CD1c-positive myeloid dendritic cell (primary cell): ENCODE results near the gene S1PR5.
A peak's percentile ranks its signal among the peaks of the same experiment; 100 is the strongest.

Source experiments
- DNase-seq: peaks from one replicate; pipeline ENCODE4 v3.0.0-alpha.2; 2016; ENCODE audit errors: extremely low spot score

The S1PR5 gene

DNA sequence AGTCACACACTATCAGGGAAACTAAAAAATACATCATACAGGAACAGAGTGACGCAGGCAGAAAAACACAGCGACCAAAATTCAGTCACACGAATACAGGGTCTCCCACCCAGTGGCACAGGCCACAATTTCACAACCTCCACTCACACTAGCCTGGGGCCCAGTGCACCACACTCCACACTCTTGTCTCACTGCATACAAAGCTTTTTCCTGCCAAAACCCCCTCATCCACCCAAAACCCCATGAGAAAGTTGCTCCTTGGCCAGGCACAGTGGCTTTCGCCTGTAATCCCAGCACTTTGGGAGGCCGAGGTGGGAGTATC lies 1.2 kb downstream of the S1PR5 start:
- DNase-seq: no peak

DNA sequence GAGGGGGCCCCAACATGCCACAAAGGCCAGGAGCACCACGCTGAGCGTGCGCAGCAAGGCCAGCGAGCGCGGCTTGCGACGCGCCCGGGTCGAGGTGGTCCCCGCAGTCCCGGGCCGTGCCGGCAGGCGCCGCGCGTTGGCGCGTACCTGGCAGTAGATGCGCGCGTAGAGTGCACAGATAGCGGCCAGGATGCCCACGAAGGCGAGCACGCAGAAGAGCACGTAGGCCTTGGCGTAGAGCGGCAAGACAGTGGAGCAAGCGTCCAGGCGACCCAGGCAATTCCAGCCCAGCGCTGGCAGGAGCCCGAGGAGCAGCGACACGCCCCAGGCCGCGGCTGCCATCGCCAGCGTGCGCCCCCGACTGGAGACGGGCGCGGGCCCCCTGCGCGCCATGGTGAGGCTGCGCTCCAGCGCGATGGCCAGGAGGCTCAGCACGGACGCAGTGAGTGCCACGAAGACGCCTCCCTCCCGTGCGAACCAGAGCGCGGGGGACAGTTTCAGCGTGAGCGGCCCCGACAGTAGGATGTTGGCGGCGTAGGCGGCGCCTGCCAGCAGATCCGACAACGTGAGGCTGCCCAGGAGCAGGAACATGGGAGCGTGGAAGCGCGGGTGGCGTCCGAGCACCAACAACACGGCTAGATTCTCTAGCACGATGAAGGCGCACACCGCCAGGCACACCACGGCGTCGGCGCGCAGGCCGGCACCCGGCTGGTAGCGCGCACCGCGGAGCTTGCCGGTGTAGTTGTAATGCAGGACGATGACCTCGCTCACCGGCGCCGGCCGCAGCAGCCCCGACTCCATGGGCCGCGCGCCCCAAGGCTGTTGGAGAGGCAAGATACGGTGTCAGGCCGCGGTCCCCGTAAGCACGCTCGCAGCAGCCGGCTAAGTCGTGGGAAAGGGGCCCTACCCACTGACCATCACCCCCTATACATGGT lies 2.8 kb downstream of the S1PR5 start:
- DNase-seq: no peak

DNA sequence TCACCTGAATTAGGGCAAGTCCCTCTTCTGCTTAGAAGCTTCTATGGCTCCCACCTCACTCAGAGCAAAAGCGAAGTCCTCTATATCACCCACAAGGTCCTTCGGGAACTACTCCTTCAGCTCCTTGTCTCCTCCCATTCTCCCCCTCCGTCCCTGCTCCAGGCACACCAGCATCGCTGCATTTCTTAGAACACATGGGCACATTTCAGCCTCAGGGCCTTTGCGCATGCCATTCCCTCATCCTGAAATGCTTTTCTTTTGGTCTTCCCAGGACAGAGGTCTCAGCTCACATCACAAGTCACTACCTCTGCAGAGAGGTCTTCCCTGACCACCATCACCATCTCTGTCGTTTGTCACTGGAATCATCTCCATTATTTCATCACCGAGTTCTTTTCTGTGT lies 4.0 kb downstream of the S1PR5 start:
- no peak for DNase-seq

DNA sequence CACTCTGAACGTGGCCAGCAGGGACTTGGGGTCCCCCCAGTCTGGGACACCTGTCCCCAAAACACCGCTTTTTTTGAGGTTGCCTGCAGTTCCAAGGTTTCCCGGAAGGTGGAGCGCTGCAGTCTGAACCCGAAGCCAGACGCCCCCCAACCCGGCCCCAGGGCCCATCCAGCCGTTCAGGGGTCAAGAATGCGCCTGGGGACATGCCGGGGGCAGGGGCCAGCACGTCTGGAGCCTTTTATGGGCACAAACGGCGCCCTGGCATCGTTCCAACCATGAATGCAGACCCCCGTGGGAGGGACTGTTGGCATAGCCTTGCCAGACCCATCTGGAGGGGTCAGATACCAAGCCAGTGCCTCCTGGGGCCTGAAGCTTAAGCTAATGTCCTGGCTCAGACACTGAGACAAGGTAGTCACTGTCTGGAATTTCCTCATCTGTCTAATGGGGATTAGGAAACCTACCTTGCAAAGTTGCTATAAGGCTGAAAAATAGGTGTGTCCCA lies 6.9 kb downstream of the S1PR5 start:
- DNase-seq: peak; percentile 43

DNA sequence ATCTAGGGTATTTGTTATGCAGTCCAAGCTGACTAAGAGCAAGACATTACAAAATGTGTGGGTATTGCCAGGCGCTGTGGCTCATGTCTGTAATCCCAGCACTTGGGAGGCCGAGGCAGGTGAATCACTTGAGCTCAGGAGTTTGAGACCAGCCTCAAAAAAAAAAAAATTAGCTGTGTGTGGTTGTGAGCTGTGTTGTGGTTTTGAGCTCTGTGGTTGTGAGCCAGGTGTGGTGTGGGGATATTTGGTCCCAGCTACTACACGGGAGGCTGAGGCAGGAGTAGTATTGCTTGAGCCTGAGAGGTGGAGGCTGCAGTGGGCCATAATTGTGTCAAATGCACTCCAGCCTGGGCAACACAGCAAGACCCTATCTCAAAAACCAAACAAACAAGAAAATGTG lies 8.5 kb downstream of the S1PR5 start:
- no peak for DNase-seq

DNA sequence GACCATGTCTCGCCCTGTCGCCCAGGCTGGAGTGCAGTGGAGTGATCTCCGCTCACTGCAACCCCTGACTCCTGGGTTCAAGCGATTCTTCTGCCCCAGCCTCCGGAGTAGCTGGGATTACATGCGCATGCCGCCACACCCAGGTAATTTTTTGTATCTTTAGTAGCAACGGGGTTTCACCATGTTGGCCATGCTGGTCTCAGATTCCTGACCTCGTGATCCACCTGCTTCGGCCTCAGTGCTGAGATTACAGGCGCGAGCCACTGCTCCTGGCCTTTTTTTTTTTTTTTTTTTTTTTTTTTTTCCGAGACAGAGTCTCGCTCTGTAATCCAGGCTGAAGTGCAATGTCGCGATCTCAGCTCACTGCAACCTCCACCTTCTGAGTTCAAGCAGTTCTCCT lies 9.2 kb downstream of the S1PR5 start:
- DNase-seq: no peak

DNA sequence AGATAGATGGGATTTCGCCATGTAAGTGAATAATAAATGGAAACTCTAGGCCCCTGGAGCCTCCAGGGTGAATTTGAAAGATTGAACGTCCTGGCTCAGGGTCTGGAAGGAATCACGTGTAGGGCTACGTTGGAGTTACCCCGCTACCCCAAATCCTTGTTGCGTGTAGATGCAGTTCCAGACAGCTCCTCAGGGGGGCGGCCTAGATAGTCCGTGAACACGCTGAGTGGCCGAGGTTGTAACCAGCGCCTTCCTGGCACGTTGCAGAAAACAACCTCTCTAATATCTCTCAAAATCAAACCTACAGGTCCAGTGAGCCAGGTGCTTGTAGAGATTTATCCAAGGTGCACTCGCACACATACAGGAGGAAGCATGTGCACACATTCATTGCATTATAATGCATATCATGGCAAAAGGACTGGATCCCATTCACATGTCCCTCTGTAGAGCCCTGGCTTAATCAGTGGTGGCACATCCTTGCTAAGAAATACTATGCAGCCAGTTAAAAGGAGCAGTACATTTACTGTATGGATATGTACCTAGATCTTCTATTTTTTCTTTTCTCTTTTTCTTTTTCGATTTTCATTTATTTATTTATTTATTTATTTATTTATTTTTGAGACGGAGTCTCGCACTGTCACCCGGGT lies 11.5 kb downstream of the S1PR5 start:
- peak; percentile 85 for DNase-seq

DNA sequence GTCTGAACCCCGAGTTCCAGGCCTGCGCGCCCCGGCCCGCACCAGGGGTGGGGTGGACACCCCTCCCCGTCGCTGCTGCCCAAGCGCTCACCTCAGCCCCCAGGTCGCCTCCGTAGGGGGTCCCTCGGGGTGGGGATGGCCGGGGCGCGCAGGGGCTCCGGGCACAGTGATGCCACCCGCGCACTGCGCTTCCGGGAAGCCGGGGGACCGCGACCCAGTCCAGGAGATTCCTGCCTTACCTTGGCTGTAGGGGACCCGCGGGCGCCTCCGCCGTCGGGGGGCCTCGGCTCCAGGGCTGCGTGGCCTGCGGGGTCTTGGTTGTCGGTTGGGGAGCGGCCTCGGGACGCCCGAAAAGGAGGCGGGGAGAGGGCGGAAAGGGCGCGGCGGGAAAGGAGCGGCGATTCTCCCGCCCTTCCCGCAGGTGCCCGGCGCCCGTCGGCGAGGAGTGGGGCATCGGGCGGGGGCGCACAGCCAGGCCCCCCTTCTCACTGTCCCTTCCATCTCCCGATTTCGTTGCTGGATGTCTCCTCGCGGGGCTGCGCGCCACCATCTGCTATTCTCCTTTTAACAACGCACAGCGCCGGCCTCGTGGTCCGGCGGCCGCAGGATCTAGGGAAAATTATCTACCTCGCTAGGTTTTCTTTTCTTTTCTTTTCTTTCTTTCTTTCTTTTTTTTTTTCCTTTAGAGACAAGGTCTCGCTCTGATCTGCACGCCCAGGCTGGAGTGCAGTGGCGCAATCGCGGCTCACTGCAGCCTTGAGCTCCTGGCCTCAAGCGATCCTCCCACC lies 14.1 kb downstream of the S1PR5 start, which contains the start of gene KEAP1:
Gene KEAP1, minus strand, starts transcription at position 355 of the 788 bp plus-strand sequence. CDS start 3,323 bp downstream, outside the sequence.
- DNase-seq: no peak

DNA sequence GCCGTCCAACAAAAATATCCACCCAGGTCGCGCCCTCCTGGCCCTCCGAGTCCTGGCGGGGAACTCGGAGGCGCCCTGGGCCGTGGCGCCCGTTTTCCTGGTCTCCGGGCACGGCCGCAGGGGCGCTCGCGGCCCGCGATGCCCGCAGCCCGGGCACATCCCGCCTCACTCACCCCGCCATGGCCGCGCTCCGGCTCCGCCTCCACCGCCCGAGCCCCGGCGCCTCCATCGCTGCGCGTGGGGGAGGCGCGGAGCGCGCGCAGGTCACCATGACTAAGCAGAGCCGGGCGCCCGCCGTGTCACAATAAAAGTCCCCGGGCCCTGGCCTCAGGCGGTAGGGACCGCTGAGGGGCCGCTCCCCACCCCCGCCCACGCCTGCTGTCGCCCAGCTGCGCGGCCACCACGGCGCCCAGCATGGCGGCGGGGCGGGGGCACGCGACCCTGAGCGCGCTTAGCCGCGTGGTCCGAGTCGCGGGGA lies 14.7 kb downstream of the S1PR5 start:
- peak; percentile 94 for DNase-seq

DNA sequence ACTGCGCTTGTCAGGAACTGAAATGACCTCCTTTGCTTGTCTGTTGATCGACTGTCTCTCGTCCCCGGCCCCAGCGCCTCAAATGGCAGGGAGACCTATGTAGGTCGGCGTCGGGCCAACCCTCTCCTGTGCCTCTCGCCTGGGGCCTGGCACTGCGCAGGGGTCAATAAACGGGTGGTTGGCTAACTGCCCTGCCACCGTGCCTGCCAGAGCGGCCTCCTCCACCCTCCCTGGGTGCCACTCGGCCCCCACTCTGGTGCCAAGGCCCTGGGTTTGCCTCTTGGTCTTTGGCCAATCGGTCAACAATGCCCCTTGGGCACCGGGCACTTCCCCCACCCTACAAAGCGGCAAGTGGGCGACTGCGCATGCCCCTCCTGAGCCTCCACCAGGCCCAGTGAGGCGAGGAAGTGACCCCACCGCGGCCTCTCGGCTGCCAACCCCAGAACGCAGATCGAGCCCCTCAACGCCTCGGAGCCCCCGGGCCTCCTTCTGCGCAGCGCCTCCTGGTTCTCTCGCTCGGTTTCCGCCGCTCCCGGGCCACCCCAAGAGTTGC lies 15.2 kb downstream of the S1PR5 start:
- DNase-seq: peak; percentile 68

DNA sequence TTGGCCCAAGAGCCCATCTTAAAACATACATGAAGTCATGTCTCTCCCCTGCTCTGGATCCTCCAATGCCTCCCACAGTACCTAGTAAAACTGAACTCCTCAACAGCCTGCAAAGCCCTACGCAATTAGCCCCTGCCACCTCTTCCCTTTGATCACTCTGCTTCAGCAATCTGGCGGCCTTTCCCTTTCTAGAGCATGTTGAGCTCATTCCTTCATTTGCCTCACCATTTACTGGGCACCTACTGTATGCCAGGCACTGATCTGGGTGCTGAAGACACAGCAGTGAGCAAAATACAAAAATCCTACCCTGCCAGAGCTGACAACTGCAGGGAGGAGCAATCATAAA lies 17.0 kb downstream of the S1PR5 start:
- no peak for DNase-seq

DNA sequence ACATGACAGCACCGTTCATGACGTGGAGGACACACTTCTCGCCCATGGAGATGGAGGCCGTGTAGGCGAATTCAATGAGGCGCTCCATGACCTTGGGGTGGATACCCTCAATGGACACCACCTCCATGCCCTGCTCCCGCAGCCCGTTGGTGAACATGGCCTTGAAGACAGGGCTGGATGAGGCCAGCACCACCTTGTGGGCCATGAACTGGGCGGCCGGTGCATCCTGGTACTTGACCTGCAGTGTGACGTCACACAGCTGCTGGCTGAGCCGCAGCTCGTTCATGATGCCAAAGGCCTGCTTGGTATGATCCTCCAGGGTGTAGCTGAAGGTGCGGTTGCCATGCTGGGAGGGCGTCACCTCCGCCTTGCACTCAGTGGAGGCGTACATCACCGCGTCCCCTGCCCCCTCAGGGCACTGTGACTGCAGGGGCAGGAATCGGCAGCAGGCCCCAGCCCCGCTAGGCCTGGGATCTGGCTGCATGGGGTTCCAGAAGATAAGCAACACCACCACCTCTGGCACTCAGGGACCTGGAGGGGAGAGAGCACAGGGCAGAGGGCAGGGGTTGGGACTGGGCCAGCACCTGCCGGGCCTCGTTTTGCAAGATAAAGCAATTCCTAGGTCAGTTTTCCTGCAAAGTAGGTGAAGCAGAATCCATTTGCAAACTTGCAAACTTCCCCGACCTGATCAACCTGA lies 17.5 kb downstream of the S1PR5 start:
- DNase-seq: no peak

DNA sequence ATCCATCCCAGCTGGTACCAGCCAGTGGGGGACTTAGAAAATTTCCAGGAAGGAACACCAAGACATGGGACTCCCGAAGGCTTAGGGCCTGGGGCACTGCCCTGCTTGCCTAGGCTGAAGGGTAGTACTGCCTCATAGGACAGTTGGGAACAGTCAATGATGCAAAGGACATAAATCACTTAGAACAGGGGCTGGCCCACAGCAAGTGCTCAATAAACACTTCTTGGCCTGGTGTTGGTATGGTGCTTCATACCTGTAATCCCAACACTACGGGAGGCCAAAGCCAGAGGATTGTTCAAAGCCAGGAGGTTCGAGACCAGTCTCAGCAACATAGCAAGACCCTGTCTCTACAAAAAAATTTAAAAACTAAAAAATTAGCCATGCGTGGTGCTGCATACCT lies 19.9 kb downstream of the S1PR5 start:
- no peak for DNase-seq

DNA sequence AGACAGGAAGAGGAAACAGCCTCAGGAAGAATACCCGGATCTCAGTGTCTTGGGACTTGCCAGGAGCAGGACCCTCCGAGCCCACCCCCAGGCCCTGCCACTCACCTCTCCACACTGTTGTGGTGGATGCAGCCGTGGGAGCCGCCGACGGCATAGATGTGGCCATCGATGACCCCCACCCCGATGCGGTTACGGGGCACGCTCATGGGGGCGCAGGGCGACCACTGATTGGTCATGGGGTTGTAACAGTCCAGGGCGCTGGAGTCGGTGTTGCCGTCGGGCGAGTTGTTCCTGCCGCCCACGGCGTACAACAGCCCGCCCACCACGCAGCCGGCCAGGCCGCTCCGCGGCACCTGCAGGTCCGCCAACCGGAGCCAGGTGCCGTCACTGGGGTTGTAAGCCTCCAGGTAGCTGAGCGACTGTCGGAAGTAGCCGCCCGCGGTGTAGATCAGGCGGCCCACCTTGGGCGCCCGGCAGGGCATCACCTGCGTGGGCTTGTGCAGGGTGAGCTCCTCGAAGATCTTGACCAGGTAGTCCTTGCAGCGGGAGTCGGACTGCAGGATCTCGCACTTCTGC lies 25.7 kb downstream of the S1PR5 start:
- DNase-seq: no peak

DNA sequence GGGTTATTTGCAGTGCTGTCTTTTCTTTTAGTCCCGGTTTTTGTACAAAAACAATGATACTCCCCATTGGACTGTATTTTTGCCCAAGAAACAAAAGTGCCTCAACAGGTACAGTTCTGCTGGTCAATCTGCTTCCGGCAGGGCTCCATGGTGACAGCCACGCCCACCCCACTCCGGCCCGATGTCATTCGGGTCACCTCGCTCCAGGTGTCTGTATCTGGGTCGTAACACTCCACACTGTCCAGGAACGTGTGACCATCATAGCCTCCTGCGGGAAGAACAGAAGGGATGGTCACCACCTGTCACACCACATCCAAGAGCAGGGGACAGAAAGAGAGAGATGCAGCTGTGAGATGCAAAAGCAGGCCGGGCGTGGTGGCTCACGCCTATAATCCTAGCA lies 30.7 kb downstream of the S1PR5 start:
- no peak for DNase-seq

DNA sequence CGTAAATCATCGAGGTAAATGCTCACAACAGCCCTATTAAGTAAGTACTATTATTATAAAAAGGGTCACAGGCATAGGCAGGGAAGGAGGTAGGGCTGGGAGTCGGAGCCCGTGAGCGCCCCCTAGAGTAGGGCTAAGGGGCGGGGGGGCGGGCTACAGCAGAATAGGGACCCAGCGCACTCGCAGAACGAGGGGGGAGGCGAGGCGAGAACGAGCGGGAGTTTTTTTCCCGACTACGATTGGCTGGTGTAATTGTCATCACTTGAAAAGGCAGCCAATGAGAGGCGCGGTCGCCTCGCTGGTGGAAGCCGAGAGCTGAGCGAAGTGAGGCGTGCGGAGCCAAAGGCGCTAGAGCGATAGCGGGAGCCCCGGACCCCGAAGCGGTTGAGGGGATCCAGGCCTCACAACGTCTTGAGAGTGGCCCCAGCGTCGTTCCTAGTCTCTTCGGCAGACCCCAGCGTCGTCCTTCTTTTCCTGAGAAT lies 38.3 kb downstream of the S1PR5 start:
- DNase-seq: peak; percentile 91

DNA sequence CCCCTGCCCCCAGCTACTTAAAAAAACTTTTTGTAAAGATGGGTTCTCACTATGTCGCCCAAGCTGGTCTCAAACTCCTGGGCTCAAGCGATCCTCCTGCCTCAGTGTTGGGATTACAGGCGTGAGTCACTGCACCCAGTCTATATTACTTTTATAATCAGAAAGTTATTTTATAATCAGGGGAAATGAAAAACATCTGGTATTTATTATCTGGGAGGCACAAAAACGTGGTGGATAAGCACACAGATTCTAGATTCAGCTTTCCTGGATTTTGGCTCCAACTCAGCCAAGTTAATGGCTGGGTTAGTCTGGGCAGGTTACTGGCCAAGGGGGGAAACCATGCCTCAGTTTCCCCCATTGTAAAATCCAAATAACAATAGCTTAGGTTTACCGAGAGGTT lies 38.8 kb downstream of the S1PR5 start:
- DNase-seq: no peak

DNA sequence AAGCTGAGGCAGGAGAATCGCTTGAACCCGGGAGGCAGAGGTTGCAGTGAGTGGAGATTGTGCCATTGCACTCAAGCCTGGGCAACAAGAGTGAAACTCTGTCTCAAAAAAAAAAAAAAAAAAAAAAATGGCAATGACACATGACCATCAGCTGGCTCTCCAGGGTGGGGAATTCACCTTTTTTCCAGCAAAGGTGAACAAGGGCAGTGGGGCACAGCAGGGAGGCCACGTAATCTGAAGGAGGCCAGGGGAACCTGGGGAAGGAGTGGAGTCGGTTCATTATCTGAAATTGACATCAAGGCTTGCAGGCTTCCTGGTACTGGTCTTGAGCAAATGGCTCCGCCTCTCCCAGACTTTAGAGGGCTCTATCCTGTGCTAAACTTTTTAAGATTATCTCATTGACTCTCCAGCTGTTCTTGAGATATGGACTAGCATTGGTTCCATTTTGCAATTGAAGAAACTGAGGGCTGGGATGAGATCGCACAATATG lies 42.2 kb downstream of the S1PR5 start:
- no peak for DNase-seq

DNA sequence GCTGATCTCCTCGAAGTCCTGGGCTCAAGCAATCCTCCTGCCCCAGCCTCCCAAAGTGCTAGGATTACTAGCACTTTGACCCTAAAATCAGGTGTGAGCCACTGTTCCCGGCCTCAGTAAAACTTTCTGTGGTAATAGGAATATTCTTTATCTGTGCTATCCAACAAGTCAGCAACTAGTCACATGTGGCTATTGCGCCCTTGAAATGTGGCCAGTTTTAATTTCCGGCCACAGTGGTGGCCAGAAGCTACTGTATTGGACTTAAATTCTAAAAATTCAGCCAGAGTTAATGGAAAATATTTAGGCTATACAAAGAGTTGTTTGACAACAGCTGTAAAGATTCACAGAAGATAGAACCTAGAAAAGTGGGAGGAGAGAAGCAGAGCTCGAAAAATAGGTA lies 44.1 kb downstream of the S1PR5 start:
- no peak for DNase-seq

DNA sequence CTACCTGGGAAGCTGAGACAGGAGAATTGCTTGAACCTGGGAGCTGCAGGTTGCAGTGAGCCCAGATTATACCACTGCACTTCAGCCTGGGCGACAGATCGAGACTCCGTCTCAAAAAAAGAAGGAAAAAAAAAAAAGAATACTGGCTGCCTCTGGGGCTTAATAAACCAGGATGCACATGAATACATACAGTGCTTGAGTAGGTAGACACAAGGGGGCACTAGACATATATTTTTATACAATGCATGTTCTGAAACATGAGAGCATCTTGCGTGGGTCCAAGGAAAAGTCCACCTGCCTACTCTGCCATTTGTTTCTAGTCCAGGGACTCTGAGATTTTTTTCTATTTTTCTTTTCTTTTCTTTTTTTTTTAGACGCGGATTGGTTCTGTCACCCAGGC lies 45.3 kb downstream of the S1PR5 start:
- DNase-seq: peak; percentile 37

DNA sequence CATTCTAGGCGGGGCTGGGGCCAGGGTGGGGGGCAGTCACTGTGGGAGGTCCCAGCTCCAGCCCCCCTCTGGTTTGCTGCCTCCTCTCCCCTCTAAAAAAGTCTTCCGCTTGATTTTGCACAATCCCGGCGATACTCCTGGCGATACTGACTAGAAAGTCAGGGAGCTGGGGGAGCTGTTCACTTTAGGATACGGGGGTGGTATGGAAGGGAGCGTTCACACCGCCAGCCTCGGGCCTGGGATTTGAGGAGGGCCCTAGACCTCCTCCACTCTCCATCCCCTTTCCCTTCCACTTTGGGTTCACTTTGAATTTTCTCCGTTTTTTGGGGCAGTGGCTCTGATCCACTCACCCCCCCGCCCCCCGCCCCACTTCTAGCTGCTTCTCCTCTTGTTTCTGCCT lies 49.1 kb downstream of the S1PR5 start:
- no peak for DNase-seq
